Right atrium auricular region (tissue), 2 donors: ENCODE results near the gene KHK. TPM values are rescaled to one million over a fixed set of nuclear protein-coding genes. Genes with fewer than 3 reads are reported as not detected.

Experiments used
- DNase-seq: peaks from one replicate; pipeline ENCODE4 v3.0.0-alpha.2; 2019; ENCODE audit warnings: low spot score
- H3K27ac ChIP-seq, 2 donors: fragments of 200-600 bp; sonication (generic); 1 replicate in 1 of 2; 2 replicates in 1 of 2; pipeline ENCODE4 v1.5.1; 2016 to 2019
- H3K27me3 ChIP-seq, 2 donors: fragments of 200-600 bp; sonication (generic); one replicate each; pipeline versions ENCODE4 v1.5.1 to v1.6.0; 2017 to 2019
- H3K36me3 ChIP-seq: fragments of 200-600 bp; sonication (generic); one replicate; pipeline ENCODE4 v1.5.1; 2016
- H3K4me1 ChIP-seq, 2 donors: fragments of 200-600 bp; sonication (generic); one replicate each; pipeline versions ENCODE4 v1.5.1 to v1.6.0; 2017 to 2019
- H3K4me3 ChIP-seq, 2 donors: fragments of 200-600 bp; sonication (generic); 1 replicate in 1 of 2; 2 replicates in 1 of 2; pipeline ENCODE4 v1.5.1; 2017 to 2019; ENCODE audit warnings: mild to moderate bottlenecking in 1 of 2, moderate library complexity in 1 of 2
- H3K9me3 ChIP-seq, 2 donors: fragments of 200-600 bp; sonication (generic); one replicate each; pipeline ENCODE4 v1.5.1; 2019
- CTCF ChIP-seq, 2 donors: fragments of 200-600 bp; sonication (generic); IDR thresholded peaks; one replicate each; pipeline ENCODE4 v1.5.1; 2019; ENCODE audit warnings: antibody characterized with exemption in 2 of 2
- total RNA-seq, 2 donors: library from RNA; depleted of rRNA; stranded (reverse); fragments of >200 nt; gene quantifications; one replicate each; pipeline ENCODE4 v1.1.0, GENCODE V29; 2016

Gene KHK
- total RNA-seq, 2 donors from 2014 or later = 0.82 to 1.7 TPM

- no peak overlapping the region for H3K4me3 ChIP-seq
- peaks cover 25% of the 10 kb centered on the region for H3K36me3 ChIP-seq
- H3K27ac ChIP-seq = no peak overlapping the region
- H3K4me1 ChIP-seq = peaks cover 0 to 48% of the 10 kb centered on the region in 2 donors
- no peak for DNase-seq
- TF ChIP-seq CTCF (IDR thresholded peaks at IDR 0.05) = no peak
- no peaks in the 10 kb centered on the region for H3K9me3 ChIP-seq
- H3K27me3 ChIP-seq = no peaks in the 10 kb centered on the region
Measured at GRCh38 chr2:27067385-27067784, 19.2 kb upstream of the KHK start.

GRCh38 chr2:27069436-27069835 lies 17.1 kb upstream of the KHK start:
- Histone ChIP-seq H3K36me3 (peaks cover 25% of the 10 kb centered on the region), H3K4me1 (peaks cover 0 to 49% of the 10 kb centered on the region in 2 donors), H3K27ac (peak overlapping the region in 1 of 2 donors; percentile 0), H3K4me3 (no peak overlapping the region), H3K9me3 (no peaks in the 10 kb centered on the region), H3K27me3 (no peaks in the 10 kb centered on the region)
- DNase-seq = no peak
- no peak for TF ChIP-seq CTCF (IDR thresholded peaks at IDR 0.05)

- Histone ChIP-seq H3K27ac (peak overlapping the region; percentile 97 to 98), H3K36me3 (peaks cover 25% of the 10 kb centered on the region), H3K27me3 (no peaks in the 10 kb centered on the region), H3K9me3 (no peaks in the 10 kb centered on the region), H3K4me3 (peak overlapping the region in 1 of 2 donors; percentile 98), H3K4me1 (peaks cover 0 to 53% of the 10 kb centered on the region in 2 donors)
- no peak for DNase-seq
- no peak for TF ChIP-seq CTCF (IDR thresholded peaks at IDR 0.05)
Measured at GRCh38 chr2:27069961-27070618, 16.5 kb upstream of the KHK start.

GRCh38 chr2:27070653-27071276 lies 15.8 kb upstream of the KHK start:
- Histone ChIP-seq H3K36me3 (peaks cover 25% of the 10 kb centered on the region), H3K4me3 (peak overlapping the region; percentile 65 to 98), H3K4me1 (peaks cover 0 to 56% of the 10 kb centered on the region in 2 donors), H3K27me3 (no peaks in the 10 kb centered on the region), H3K9me3 (no peaks in the 10 kb centered on the region), H3K27ac (peak overlapping the region; percentile 97 to 98)
- DNase-seq = no peak
- no peak for TF ChIP-seq CTCF (IDR thresholded peaks at IDR 0.05)

GRCh38 chr2:27071277-27071989 lies 15.1 kb upstream of the KHK start, which contains the start of gene OST4:
OST4 (minus strand) TSS chr2:27071654.
- Histone ChIP-seq H3K9me3 (no peaks in the 10 kb centered on the region), H3K4me1 (peaks cover 0 to 56% of the 10 kb centered on the region in 2 donors)

More at GRCh38 chr2:27071277-27071989, 15.1 kb upstream of the KHK start, which contains the start of gene OST4:
- Histone ChIP-seq H3K27ac (peak within 1 kb of the TSS; percentile 97 to 98), H3K4me3 (peak within 1 kb of the TSS; percentile 65 to 98), H3K36me3 (peaks cover 25% of the 10 kb centered on the region), H3K27me3 (no peaks in the 10 kb centered on the region)
- peak in 1 of 2 donors; percentile 7 for TF ChIP-seq CTCF (IDR thresholded peaks at IDR 0.05)
- DNase-seq = peak; percentile 95
